SHP77 treated with DMSO at 0.1 percent for 48 hours (cell line): ENCODE results near the gene ANKRD36C.
"Not testable (repeated sequence)": the region's sequence is repeated elsewhere in the genome, so short reads cannot be mapped to it uniquely, and the experiment has no call there.

Experiments
- DNase-seq: peaks from one replicate; lab custom pipeline; 2025; lab: John Stamatoyannopoulos, UW

Gene ANKRD36C

GRCh38 chr2:95799147-95799889 is 192.3 kb downstream of the ANKRD36C start:
- not testable (repeated sequence) for DNase-seq

GRCh38 chr2:95796249-95797099 is 195.2 kb downstream of the ANKRD36C start:
- not testable (repeated sequence) for DNase-seq

DNA sequence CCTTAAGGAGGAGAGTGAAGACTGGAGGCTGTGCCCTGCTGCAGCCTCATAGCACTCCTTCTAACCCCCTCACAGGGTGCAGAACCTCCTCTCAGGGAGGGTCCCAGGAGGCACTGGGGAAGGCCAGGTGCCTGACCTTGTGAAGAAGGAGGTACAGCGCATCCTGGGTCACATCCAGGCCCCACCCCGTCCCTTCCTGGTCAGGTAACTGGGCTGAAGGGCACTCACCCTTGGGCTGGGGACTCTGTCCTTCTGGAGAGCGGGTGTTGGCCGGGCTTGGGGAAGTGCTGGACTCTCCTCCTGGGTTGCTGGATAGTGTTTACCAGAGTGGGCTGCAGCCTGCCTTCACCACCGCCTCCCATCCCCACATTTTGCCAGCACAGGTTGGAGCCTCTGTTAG is 197.7 kb downstream of the ANKRD36C start:
- DNase-seq = not testable (repeated sequence)

DNA sequence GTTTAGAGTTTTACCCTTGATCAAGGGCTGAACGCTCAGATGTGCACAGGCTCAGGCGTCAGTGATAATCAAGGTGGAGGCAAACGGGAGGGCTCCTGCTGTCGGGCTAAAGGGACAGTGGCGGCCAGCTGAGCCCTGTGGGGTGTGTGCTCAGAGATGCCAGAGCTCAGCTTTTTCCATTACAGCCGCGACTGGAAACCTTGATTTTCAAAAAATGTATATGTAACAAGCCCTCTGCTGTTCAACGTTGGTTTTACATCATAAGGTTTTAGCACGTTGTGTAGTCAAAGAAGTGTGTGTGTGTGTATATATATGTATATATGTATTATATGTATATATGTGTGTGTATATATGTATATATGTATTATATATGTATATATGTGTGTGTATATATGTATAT is 201.4 kb downstream of the ANKRD36C start:
- not testable (repeated sequence) for DNase-seq

- DNase-seq = not testable (repeated sequence)
Measured at GRCh38 chr2:95789385-95789784, 202.2 kb downstream of the ANKRD36C start.

- not testable (repeated sequence) for DNase-seq
Measured at GRCh38 chr2:95788642-95789041, 203.0 kb downstream of the ANKRD36C start.
